ENCODE results near the gene HTR7. TPM values are rescaled to one million over a fixed set of nuclear protein-coding genes. Genes with fewer than 3 reads are reported as not detected.
"Not testable (repeated sequence)": the region's sequence is repeated elsewhere in the genome, so short reads cannot be mapped to it uniquely, and the experiment has no call there.

The HTR7 gene
- total and polyA plus RNA-seq, 10 donors: 0.13 to 1.1 (median 0.73) TPM

DNA sequence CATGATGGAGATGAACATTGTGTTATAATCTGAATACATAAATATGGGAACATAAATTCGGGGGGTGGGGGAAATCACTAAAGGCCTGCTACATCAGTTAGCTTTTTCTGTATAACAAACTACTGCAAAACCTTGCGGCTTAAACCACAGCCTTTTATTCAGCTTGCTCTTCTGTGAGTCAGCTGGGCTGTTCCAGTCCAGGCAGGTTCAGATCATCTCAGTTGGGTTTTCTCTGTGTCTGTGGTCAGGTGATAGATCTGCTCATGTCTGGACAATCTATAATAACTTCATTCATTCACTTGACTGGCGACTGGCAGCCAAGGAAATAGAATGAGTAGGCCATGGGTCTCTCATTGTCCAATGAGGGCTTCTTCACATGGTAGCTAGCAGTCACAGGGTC lies 23.5 kb downstream of the HTR7 start:
- Histone ChIP-seq H3K36me3 (no peaks in the 10 kb centered on the region), H3K4me1 (no peaks in the 10 kb centered on the region), H3K27me3 (replicated peaks in 1 of 7) (no peaks in the 10 kb centered on the region), H3K27ac (no peak overlapping the region), H3K9me3 (peaks cover 0 to 7% (median 0%) of the 10 kb centered on the region in 8 donors), H3K4me3 (no peak overlapping the region)
- DNase-seq: no peak
- 77 to 94% (median 81%) methylated on average over 3 of the region's 3 CpGs for WGBS, 5 donors
- TF ChIP-seq, protein P1, sequence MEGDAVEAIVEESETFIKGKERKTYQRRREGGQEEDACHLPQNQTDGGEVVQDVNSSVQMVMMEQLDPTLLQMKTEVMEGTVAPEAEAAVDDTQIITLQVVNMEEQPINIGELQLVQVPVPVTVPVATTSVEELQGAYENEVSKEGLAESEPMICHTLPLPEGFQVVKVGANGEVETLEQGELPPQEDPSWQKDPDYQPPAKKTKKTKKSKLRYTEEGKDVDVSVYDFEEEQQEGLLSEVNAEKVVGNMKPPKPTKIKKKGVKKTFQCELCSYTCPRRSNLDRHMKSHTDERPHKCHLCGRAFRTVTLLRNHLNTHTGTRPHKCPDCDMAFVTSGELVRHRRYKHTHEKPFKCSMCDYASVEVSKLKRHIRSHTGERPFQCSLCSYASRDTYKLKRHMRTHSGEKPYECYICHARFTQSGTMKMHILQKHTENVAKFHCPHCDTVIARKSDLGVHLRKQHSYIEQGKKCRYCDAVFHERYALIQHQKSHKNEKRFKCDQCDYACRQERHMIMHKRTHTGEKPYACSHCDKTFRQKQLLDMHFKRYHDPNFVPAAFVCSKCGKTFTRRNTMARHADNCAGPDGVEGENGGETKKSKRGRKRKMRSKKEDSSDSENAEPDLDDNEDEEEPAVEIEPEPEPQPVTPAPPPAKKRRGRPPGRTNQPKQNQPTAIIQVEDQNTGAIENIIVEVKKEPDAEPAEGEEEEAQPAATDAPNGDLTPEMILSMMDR (IDR thresholded peaks at IDR 0.05 in 8 of 11, conservative IDR thresholded peaks at IDR 0.05 in 3 of 11): no peak
- TF ChIP-seq POLR2AphosphoS5 (IDR thresholded peaks at IDR 0.05): no peak
- no peak for TF ChIP-seq POLR2A (IDR thresholded peaks at IDR 0.05)
- intact Hi-C loops (cut with DNase I; ENCODE audit: low total_unique reads): no loop called here

DNA sequence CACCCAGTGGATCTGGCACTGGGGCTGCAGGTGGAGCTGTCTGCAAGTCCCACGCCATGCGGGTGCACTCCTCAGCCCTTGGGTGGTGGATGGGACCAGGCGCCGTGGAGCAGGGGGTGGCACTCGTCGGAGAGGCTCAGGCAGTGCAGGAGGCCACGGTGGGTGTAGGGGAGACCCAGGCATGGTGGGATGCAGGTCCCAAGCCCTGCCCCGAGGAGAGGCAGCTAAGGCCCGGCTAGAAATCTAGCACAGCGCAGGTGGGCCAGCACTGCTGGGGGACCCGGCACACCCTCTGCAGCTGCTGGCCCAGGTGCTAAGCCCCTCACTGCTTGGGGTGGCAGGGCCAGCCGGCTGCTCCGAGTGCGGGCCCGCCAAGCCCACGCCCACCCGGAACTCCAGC lies 25.7 kb downstream of the HTR7 start:
- intact Hi-C loops (cut with DNase I; ENCODE audit: low total_unique reads): no loop called here
- Histone ChIP-seq H3K27me3 (replicated peaks in 1 of 7) (no peaks in the 10 kb centered on the region), H3K9me3 (peaks cover 0 to 9% (median 0%) of the 10 kb centered on the region in 8 donors), H3K27ac (no peak overlapping the region), H3K36me3 (no peaks in the 10 kb centered on the region), H3K4me3 (no peak overlapping the region), H3K4me1 (no peaks in the 10 kb centered on the region)
- DNase-seq: no peak
- WGBS, 5 donors: 90 to 96% (median 90%) methylated on average over 9 to 17 of the region's 17 CpGs
- TF ChIP-seq POLR2AphosphoS5 (IDR thresholded peaks at IDR 0.05) (no peak), POLR2A (IDR thresholded peaks at IDR 0.05) (no peak)
- TF ChIP-seq, protein P1 (IDR thresholded peaks at IDR 0.05 in 8 of 11, conservative IDR thresholded peaks at IDR 0.05 in 3 of 11): no peak

DNA sequence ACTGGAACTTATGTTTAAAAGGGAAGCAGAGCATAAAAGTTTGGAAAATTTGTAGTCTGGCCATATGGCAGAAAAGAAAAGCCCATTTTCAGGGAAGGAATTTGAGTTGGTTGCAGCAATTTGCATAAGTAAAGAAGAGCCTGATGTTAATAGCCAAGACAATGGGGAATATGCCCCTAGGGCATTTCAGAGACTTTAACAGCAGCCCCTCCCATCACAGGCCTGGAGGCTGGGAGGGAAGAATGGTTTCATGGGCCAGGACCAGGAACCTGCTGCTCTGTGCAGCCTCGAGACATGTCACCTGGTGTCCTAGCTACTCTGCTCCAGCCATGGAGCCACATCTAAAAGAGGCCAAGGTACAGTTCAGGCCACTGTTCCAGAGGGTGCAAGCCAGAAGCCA lies 35.3 kb downstream of the HTR7 start:
- Histone ChIP-seq H3K27me3 (replicated peaks in 1 of 7) (peaks cover 0 to 25% (median 0%) of the 10 kb centered on the region in 7 donors), H3K4me1 (no peaks in the 10 kb centered on the region), H3K36me3 (no peaks in the 10 kb centered on the region), H3K27ac (no peak overlapping the region), H3K9me3 (peaks cover 0 to 32% (median 15%) of the 10 kb centered on the region in 8 donors), H3K4me3 (no peak overlapping the region)
- TF ChIP-seq POLR2A (IDR thresholded peaks at IDR 0.05): no peak
- intact Hi-C loops (cut with DNase I; ENCODE audit: low total_unique reads): no loop called here
- 67 to 89% (median 73%) methylated on average over 1 of the region's 1 CpG for WGBS, 5 donors
- no peak for DNase-seq

DNA sequence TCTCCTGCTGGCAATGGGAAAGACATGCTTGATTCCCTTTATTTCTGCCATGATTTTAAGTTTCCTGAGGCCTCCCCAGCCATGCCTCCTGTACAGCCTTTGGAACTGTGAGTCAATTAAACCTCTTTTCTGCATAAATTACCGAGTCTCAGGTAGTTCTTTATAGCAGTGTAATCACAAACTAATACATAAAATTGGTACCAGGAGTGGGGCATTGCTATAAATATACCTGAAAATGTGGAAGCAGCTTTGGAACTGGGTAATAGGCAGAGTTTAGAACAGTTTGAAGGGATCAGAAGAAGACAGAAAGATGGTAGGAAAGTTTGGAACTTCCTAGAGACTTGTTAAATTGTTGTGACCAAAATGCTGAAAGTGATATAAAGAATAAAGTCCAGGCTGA lies 36.0 kb downstream of the HTR7 start:
- H3K4me1 ChIP-seq; intact Hi-C loops (cut with DNase I; ENCODE audit: low total_unique reads); H3K36me3 ChIP-seq; H3K4me3 ChIP-seq; DNase-seq; H3K27ac ChIP-seq: not testable (repeated sequence)
- H3K9me3 ChIP-seq: peaks cover 0 to 27% (median 15%) of the 10 kb centered on the region in 8 donors
- WGBS, 5 donors: 50 to 72% (median 57%) methylated on average over 1 of the region's 1 CpG
- H3K27me3 ChIP-seq (replicated peaks in 1 of 7): peaks cover 0 to 25% (median 0%) of the 10 kb centered on the region in 7 donors

DNA sequence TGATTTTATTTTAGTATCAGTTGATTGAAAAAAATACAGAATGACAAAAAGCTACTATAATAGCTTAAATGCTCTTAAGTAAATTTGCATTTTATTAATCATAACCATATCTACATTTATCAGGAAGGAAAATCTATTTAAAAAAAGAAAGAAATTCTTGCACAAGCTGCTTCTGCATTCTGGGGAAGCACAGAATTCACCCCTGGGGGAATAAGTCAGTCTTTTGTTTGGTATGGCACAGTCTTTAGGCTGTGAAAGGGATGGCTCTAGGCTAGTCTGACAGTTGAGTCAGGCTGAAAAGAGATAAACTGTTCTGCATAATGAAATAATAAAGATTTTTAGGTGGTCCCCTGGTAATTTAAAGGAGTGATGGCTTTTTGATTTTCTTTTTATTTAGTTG lies 37.9 kb downstream of the HTR7 start:
- peaks cover 0 to 20% (median 0%) of the 10 kb centered on the region in 7 donors for H3K27me3 ChIP-seq (replicated peaks in 1 of 7)
- DNase-seq: no peak
- no peaks in the 10 kb centered on the region for H3K36me3 ChIP-seq
- no peak overlapping the region for H3K4me3 ChIP-seq
- H3K4me1 ChIP-seq: no peaks in the 10 kb centered on the region
- peaks cover 0 to 27% (median 15%) of the 10 kb centered on the region in 8 donors for H3K9me3 ChIP-seq
- no peak for TF ChIP-seq POLR2AphosphoS5 (IDR thresholded peaks at IDR 0.05)
- TF ChIP-seq, protein P1 (IDR thresholded peaks at IDR 0.05 in 8 of 11, conservative IDR thresholded peaks at IDR 0.05 in 3 of 11): no peak
- TF ChIP-seq POLR2A (IDR thresholded peaks at IDR 0.05): no peak
- H3K27ac ChIP-seq: no peak overlapping the region
- intact Hi-C loops (cut with DNase I; ENCODE audit: low total_unique reads): no loop called here
